Activated CD8-positive, alpha-beta T cell treated with anti-CD3 and anti-CD28 coated beads for 36 hours (primary cell): ENCODE measurements around the gene SYNM. TPM values are rescaled to one million over a fixed set of nuclear protein-coding genes. Genes with fewer than 3 reads are reported as not detected.

ENCODE experiments used
- ATAC-seq: fragments of 200-7000 bp; cut with Tn5 transposase; one replicate; pipeline ENCODE4 v1.10.0; 2021; ENCODE audit warnings: mild to moderate bottlenecking, moderate library complexity
- CTCF ChIA-PET: fragments of 350-600 bp; sonication (Branson Sonifier 250); formaldehyde crosslinking; loops from one replicate; lab custom pipeline; 2021; ENCODE audit warnings: antibody characterized with exemption; lab: Charles Lee
- POLR2A ChIA-PET: fragments of 350-600 bp; sonication (Branson Sonifier 250); formaldehyde crosslinking; loops from one replicate; lab custom pipeline; 2021; ENCODE audit warnings: antibody characterized with exemption; lab: Charles Lee
- DNase-seq: peaks from one replicate; pipeline ENCODE4 v3.0.0-alpha.2; 2020
- H3K27ac Mint-ChIP-seq: one replicate; pipeline ENCODE4 v1.8.0; 2021; ENCODE audit warnings: mild to moderate bottlenecking, mixed read lengths
- H3K27me3 Mint-ChIP-seq: one replicate; pipeline ENCODE4 v1.8.0; 2021; ENCODE audit warnings: mixed read lengths
- H3K36me3 Mint-ChIP-seq: one replicate; pipeline ENCODE4 v1.8.0; 2021; ENCODE audit warnings: low read depth, mixed read lengths
- H3K4me1 Mint-ChIP-seq: one replicate; pipeline ENCODE4 v1.8.0; 2021; ENCODE audit warnings: low read depth, mixed read lengths
- H3K4me3 Mint-ChIP-seq: one replicate; pipeline ENCODE4 v1.8.0; 2021; ENCODE audit warnings: mild to moderate bottlenecking, moderate library complexity, mixed read lengths
- H3K9me3 Mint-ChIP-seq: one replicate; pipeline ENCODE4 v1.8.0; 2021; ENCODE audit warnings: mixed read lengths
- intact Hi-C: fragments of 100-400 bp; cut with micrococcal nuclease; formaldehyde crosslinking; loops from one replicate; pipeline ENCODE4 v1.10.0; 2022
- total RNA-seq, 2 experiments: library from RNA; stranded (reverse); gene quantifications; one replicate each; pipeline ENCODE4 v1.2.3, GENCODE V29; 2021
- TF ChIP-seq, protein P1 (sequence below): fragments of 200-600 bp; IDR thresholded peaks from one replicate; pipeline ENCODE4 v1.8.0; 2022; ENCODE audit warnings: antibody characterized with exemption, mild to moderate bottlenecking

Gene SYNM
- total RNA-seq, 2 experiments from 2014 or later: 0.63 to 0.69 TPM

DNA sequence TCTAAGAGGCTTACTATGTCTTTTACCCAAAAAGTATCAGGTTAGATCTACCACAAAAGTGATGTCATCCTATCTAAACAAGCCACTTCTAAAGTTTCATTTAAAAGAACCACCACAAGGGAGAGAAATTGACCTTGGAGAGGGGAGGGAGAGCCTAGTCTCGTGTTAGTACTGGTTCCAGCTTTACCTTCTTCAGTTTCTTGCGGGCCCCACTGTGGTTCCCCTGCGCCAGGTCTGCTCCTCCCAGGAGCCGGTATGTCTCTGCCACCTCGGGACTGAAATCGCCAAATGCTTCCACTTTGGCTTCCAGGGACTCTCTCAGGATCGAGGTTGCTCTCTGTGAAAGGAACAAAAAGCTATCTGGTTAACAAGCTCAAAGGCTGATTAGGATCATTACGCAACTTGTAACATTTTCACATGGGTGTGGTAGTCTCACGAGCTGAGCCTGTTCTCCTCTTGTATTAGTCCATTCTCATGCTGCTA, 51.1 kb downstream of the SYNM start:
- Mint-ChIP-seq H3K9me3 (no peaks in the 10 kb centered on the region), H3K36me3 (no peaks in the 10 kb centered on the region), H3K27me3 (no peaks in the 10 kb centered on the region), H3K27ac (no peak overlapping the region), H3K4me3 (no peak overlapping the region), H3K4me1 (no peaks in the 10 kb centered on the region)
- intact Hi-C loops: no loop called here
- POLR2A ChIA-PET: no interaction called here
- DNase-seq (no peak), ATAC-seq (no peak)
- TF ChIP-seq, protein P1, sequence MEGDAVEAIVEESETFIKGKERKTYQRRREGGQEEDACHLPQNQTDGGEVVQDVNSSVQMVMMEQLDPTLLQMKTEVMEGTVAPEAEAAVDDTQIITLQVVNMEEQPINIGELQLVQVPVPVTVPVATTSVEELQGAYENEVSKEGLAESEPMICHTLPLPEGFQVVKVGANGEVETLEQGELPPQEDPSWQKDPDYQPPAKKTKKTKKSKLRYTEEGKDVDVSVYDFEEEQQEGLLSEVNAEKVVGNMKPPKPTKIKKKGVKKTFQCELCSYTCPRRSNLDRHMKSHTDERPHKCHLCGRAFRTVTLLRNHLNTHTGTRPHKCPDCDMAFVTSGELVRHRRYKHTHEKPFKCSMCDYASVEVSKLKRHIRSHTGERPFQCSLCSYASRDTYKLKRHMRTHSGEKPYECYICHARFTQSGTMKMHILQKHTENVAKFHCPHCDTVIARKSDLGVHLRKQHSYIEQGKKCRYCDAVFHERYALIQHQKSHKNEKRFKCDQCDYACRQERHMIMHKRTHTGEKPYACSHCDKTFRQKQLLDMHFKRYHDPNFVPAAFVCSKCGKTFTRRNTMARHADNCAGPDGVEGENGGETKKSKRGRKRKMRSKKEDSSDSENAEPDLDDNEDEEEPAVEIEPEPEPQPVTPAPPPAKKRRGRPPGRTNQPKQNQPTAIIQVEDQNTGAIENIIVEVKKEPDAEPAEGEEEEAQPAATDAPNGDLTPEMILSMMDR: no peak
- CTCF ChIA-PET: interaction anchor here (1.2 kb wide), 1 partner anchor 56 kb away, joined by 3 read pairs; no protein-coding TSS in a partner anchor

DNA sequence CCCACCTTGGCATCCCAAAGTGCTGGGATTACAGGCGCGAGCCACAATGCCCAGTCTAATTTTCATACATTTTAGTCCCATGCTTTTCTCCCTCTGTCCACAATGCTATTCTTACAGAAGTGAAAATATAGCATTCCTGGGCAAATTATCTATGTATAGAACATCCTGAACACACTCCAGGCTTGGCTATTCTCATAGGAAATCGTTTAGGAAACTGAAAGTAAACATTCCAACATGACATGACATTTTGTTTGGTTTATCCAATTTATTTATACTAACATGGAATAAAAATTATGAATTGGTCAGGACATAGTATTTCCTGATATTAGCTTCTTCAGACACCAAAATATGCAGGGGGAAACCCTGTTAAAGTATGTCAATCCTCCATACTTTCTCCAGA, 52.6 kb downstream of the SYNM start:
- intact Hi-C loops: no loop called here
- no peaks in the 10 kb centered on the region for H3K4me1 Mint-ChIP-seq
- POLR2A ChIA-PET: no interaction called here
- no peak overlapping the region for H3K4me3 Mint-ChIP-seq
- ATAC-seq (no peak), DNase-seq (no peak)
- CTCF ChIA-PET: no interaction called here
- H3K9me3 Mint-ChIP-seq: no peaks in the 10 kb centered on the region
- no peak overlapping the region for H3K27ac Mint-ChIP-seq
- no peaks in the 10 kb centered on the region for H3K36me3 Mint-ChIP-seq
- TF ChIP-seq, protein P1: no peak
- H3K27me3 Mint-ChIP-seq: no peaks in the 10 kb centered on the region

DNA sequence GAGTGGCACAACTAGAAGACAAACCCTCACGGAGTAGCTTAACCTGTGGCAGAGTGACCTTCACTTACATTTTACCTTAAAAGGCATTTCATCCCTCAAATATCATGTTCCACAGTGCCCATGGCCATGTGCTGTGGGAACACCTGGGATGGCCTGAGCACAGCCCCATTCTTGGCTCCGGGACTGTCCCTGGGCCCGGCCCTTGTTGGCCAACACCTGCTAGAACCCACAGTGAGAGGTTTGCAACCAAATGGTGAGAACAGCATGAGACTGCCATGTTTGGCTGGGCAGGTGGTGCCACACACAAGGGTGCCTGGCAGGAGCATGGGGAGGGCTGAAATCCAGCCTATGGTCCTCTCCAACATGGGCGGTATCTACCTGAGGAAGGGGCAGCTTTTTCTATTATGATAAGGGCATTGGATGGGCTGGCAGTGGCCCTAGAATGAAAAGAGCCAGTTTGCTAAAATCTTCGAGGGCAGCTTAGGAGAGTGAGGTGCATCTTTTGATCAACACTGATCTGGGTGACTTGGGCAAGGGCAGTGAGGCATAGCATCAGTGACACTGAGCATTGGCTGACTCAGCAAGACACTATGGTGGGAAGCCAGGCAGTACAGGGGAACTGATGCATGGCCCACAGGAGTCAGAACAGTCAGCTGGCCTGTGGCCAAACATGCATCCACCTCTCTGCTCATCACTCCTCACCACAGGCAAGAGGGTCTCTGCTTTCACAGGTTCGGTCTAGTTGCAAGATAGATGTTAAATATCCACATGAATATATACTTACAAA, 53.9 kb downstream of the SYNM start:
- TF ChIP-seq, protein P1: no peak
- Mint-ChIP-seq H3K27me3 (no peaks in the 10 kb centered on the region), H3K27ac (no peak overlapping the region), H3K4me3 (no peak overlapping the region), H3K9me3 (no peaks in the 10 kb centered on the region), H3K4me1 (peaks cover 6% of the 10 kb centered on the region), H3K36me3 (no peaks in the 10 kb centered on the region)
- ChIA-PET POLR2A (no interaction called here), CTCF (no interaction called here)
- intact Hi-C loops: no loop called here
- ATAC-seq (no peak), DNase-seq (no peak)

DNA sequence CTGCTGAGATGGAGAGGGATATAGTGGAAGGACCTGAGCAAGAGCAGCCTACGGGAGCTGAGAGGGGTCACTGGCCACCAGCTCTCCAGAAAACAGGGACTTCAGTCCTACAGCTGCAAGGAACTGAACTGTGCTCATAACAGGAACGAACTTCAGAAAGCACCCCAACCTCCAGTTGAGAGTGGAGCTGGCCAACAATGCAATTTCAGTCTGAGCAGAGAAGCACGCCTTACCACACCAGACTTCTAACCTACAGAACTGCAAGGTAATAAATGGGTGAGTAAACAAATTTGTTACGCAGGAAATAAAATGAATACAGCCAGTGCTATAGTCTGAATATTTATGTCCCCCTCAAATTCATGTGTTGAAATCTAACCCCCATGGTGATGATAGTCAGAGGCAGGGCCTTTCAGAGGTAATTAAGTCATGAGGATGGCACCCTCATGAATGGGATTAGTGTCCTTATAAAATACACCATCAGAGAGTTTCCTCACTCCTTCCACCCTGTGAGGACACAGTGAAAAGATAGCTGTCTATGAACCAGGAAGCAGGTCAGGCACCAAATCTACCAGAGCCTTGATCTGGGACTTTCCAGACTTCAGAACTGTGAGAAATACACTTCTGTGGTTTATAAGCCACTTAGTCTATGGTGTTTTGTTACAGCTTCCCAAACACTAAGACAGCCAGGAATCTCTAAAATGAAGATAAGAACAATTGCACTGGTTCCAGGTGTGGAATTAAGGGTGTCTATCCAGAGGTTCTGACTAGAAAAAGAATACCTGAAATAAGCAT, 58.6 kb downstream of the SYNM start:
- intact Hi-C loops: no loop called here
- H3K4me1 Mint-ChIP-seq: peaks cover 6% of the 10 kb centered on the region
- CTCF ChIA-PET: no interaction called here
- DNase-seq (no peak), ATAC-seq (no peak)
- H3K36me3 Mint-ChIP-seq: no peaks in the 10 kb centered on the region
- H3K9me3 Mint-ChIP-seq: no peaks in the 10 kb centered on the region
- TF ChIP-seq, protein P1: no peak
- no peaks in the 10 kb centered on the region for H3K27me3 Mint-ChIP-seq
- no peak overlapping the region for H3K27ac Mint-ChIP-seq
- POLR2A ChIA-PET: interaction anchor here (0.7 kb wide), 2 partner anchors 281 to 615 kb away, joined by 3 read pairs; no protein-coding TSS in a partner anchor
- H3K4me3 Mint-ChIP-seq: no peak overlapping the region
